Calu3 (cell line): Measurements from ENCODE around the gene VDAC1. TPM values are rescaled to one million over a fixed set of nuclear protein-coding genes. Genes with fewer than 3 reads are reported as not detected.

Source experiments
- BruUV-seq: library from RNA; stranded (reverse); fragments of 400-500 nt; replicated peaks from 2 replicates; lab custom pipeline; 2021; lab: Mats Ljungman, UMichigan
- CTCF ChIA-PET: fragments of 300-600 bp; sonication (Branson Sonifier 250); formaldehyde crosslinking; loops from one replicate; lab custom pipeline; 2022; ENCODE audit warnings: antibody characterized with exemption; lab: Charles Lee
- DNase-seq: peaks from one replicate; pipeline ENCODE4 v3.0.0; 2022
- H3K27ac Mint-ChIP-seq: one replicate; pipeline ENCODE4 v1.8.0; 2022; ENCODE audit warnings: mixed read lengths; ENCODE audit not compliant: unreplicated experiment
- H3K27me3 Mint-ChIP-seq: one replicate; pipeline ENCODE4 v1.8.0; 2022; ENCODE audit warnings: mixed read lengths; ENCODE audit not compliant: unreplicated experiment
- H3K36me3 Mint-ChIP-seq: one replicate; pipeline ENCODE4 v1.8.0; 2022; ENCODE audit warnings: mild to moderate bottlenecking, moderate library complexity, mixed read lengths; ENCODE audit not compliant: insufficient read depth, unreplicated experiment
- H3K4me1 Mint-ChIP-seq: one replicate; pipeline ENCODE4 v1.8.0; 2022; ENCODE audit warnings: mild to moderate bottlenecking, low read depth, mixed read lengths; ENCODE audit not compliant: unreplicated experiment
- H3K4me3 Mint-ChIP-seq: one replicate; pipeline ENCODE4 v1.8.0; 2022; ENCODE audit warnings: mild to moderate bottlenecking, low read depth, moderate library complexity, mixed read lengths; ENCODE audit not compliant: unreplicated experiment
- H3K9me3 Mint-ChIP-seq: one replicate; pipeline ENCODE4 v1.8.0; 2022; ENCODE audit warnings: low read depth, mixed read lengths; ENCODE audit not compliant: unreplicated experiment
- intact Hi-C: fragments of 100-400 bp; cut with micrococcal nuclease; formaldehyde crosslinking; loops from one replicate; pipeline ENCODE4 v1.10.0; 2022; ENCODE audit not compliant: unreplicated experiment
- total RNA-seq: library from RNA; stranded (reverse); gene quantifications from 2 replicates; pipeline ENCODE4 v1.2.3, GENCODE V29; 2022
- TF ChIP-seq, protein P1 (sequence below): fragments of 200-600 bp; IDR thresholded peaks from one replicate; pipeline ENCODE4 v1.8.0; 2022; ENCODE audit warnings: antibody characterized with exemption; ENCODE audit not compliant: unreplicated experiment

The VDAC1 gene
- total RNA-seq, 1 experiment from 2014 or later = 410 TPM

DNA sequence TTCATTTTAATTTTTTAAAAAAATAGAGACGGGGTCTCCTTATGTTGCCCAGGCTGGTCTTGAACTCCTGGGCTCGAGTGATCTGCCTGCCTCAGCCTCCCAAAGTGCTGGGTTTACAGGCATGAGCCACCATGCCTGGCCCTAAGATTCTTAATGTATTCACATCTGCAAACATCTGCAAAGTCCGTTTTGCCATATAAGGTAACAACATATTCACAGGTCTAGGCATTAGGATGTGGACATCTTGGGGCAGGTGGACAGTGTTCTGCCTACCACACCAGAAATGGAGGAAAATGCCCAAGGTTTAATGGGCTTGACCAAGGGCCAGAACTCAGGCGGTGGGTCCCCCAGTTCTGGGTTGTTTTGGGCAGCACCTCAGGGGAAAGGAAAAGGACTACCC lies 41.6 kb upstream of the VDAC1 start:
- CTCF ChIA-PET = interaction anchor here (1.0 kb wide), 1 partner anchor 20 kb away, joined by 3 read pairs; no protein-coding TSS in a partner anchor
- H3K4me3 Mint-ChIP-seq = no peak overlapping the region
- TF ChIP-seq, protein P1, sequence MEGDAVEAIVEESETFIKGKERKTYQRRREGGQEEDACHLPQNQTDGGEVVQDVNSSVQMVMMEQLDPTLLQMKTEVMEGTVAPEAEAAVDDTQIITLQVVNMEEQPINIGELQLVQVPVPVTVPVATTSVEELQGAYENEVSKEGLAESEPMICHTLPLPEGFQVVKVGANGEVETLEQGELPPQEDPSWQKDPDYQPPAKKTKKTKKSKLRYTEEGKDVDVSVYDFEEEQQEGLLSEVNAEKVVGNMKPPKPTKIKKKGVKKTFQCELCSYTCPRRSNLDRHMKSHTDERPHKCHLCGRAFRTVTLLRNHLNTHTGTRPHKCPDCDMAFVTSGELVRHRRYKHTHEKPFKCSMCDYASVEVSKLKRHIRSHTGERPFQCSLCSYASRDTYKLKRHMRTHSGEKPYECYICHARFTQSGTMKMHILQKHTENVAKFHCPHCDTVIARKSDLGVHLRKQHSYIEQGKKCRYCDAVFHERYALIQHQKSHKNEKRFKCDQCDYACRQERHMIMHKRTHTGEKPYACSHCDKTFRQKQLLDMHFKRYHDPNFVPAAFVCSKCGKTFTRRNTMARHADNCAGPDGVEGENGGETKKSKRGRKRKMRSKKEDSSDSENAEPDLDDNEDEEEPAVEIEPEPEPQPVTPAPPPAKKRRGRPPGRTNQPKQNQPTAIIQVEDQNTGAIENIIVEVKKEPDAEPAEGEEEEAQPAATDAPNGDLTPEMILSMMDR = no peak

DNA sequence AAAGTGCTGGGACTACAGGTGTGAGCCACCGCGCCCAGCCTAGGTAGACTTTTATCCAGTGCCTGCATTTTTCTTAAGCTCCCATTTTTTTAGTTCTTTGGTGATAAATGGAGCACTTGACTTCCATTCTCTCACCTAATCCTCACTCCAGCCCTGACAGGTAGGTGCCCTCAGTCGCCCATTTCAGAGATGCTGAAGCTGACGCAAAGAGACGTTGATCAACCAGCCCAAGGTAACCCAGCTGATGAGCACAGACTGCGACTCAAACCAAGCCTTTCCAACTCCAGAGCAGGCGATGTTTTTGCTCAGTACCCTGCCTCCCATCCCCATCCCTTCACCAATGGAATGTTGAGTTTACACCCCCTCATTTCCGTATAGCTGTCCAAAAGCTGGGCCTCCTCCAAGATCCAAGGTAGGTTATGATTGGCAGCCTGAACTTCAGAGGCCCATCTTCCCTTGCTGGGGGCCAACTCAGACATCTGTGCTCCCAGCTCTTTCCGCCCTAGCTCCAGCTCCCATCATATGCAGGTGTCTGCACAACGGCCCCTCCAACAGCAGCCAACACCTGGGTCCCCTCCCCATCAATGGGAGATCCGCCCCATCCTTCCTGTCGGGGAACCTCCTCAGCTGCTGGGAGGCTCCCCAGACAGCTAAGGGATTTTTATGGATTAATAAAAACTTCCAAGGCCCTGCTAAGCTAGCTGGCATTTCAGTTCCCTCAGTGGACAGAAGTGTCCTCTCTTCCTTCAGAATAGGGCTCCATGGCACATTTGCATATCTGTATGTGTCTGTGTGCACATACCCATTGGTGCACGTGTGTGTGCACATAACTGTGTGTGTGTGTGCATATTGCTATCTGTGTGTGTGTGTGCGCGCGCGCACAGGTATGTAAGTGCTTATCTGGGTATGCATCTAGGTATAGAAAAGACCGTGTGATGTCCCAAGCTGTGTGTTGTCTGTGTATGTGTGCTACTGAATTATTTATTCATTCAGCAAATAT lies 39.3 kb upstream of the VDAC1 start:
- TF ChIP-seq, protein P1 = no peak
- Mint-ChIP-seq H3K4me3 (no peak overlapping the region), H3K36me3 (peaks cover 6% of the 10 kb centered on the region), H3K27me3 (no peaks in the 10 kb centered on the region), H3K4me1 (peaks cover 22% of the 10 kb centered on the region), H3K9me3 (no peaks in the 10 kb centered on the region), H3K27ac (no peak overlapping the region)
- intact Hi-C loops = no loop called here
- DNase-seq = no peak
- CTCF ChIA-PET = interaction anchor here (0.6 to 1.8 kb wide), 6 partner anchors 10 to 203 kb away, joined by 3 to 5 read pairs (median 3); no protein-coding TSS in a partner anchor
- no TSS peak for BruUV-seq

More for the DNA sequence above, 41.6 kb upstream of the VDAC1 start:
- no peaks in the 10 kb centered on the region for H3K9me3 Mint-ChIP-seq
- BruUV-seq = no TSS peak
- intact Hi-C loops = no loop called here
- DNase-seq = no peak
- H3K4me1 Mint-ChIP-seq = peaks cover 34% of the 10 kb centered on the region
- peaks cover under 1% of the 10 kb centered on the region for H3K36me3 Mint-ChIP-seq
- no peak overlapping the region for H3K27ac Mint-ChIP-seq
- H3K27me3 Mint-ChIP-seq = no peaks in the 10 kb centered on the region

DNA sequence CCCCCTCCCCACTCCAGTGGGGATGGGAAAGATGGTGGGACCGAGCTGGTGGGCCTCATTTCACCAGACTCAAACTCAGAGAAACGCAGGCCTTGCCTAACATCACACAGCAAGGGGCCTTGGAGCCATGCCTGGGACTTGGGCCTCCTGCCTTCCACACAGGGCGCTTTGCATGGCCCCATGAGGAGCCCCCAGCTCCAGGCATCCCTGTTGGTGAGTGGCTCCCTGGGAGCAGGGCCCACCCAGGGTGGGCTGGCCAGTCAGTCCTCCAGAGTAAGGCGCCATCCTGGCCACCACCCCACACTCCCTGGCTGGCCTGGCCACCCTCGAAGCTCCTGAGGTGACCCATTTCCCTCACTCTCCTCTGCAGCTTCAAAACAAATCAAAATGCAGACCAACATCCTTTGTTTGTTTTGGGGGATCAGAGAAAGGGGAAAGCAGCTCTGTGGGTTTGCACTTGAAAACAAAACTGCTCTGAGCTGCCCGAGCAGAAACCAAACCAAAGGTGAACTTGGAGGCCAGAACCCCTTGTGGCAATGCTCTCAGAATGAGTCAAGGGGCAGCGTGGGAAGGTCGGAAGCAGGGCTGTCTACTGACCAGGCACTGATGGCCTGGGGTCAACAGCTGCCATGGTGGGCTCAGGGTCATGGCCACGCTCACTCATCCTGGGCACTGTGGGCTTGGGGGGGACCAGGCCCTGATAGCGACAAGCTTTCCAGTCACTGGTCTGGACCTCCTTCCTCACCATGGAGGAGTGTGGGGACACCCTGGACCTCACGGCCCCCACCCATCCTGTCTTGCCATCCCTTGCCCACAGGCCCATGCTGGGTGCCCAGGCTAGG lies 37.0 kb upstream of the VDAC1 start:
- H3K27ac Mint-ChIP-seq = no peak overlapping the region
- intact Hi-C loops = no loop called here
- CTCF ChIA-PET = interaction anchor here (0.6 to 5.2 kb wide), 3 partner anchors 19 to 386 kb away, joined by 3 to 126 read pairs (median 4); no protein-coding TSS in a partner anchor
- no peak for DNase-seq
- TF ChIP-seq, protein P1 = no peak
- H3K4me1 Mint-ChIP-seq = peaks cover 23% of the 10 kb centered on the region
- H3K4me3 Mint-ChIP-seq = no peak overlapping the region
- H3K9me3 Mint-ChIP-seq = no peaks in the 10 kb centered on the region
- H3K27me3 Mint-ChIP-seq = no peaks in the 10 kb centered on the region
- BruUV-seq = no TSS peak
- peaks cover 6% of the 10 kb centered on the region for H3K36me3 Mint-ChIP-seq

DNA sequence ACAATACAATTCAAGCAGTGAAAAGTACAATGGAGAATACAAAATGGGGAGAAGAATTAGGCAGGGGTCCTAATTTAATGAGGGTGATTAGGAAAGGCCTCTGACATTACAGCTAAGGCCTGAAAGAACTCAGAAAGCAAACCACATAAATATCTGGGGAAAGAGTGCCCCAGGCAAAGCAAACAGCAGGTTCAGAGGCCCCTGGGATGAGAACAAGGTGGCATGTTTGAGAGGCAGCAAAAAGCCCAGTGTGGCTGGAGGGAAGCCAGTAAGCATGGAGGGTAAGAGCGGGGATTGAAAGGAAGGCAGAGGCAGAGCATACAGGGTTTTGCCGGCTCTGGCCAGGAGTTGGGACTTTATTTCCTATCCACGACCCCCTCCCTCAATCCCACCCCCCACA lies 33.4 kb upstream of the VDAC1 start:
- intact Hi-C loops = loop anchor here (5.0 kb wide), 1 partner anchor 54 kb away; no protein-coding TSS in a partner anchor

More for the DNA sequence above, 33.4 kb upstream of the VDAC1 start:
- TF ChIP-seq, protein P1 = no peak
- Mint-ChIP-seq H3K4me3 (no peak overlapping the region), H3K9me3 (no peaks in the 10 kb centered on the region), H3K27me3 (no peaks in the 10 kb centered on the region), H3K4me1 (peaks cover 20% of the 10 kb centered on the region), H3K27ac (no peak overlapping the region), H3K36me3 (peaks cover 6% of the 10 kb centered on the region)
- DNase-seq = no peak
- no TSS peak for BruUV-seq
- CTCF ChIA-PET = interaction anchor here (1.1 to 5.2 kb wide), 2 partner anchors 12 to 103 kb away, joined by 3 to 126 read pairs; no protein-coding TSS in a partner anchor
